Breast epithelium (tissue), 3 donors: Measurements from ENCODE around the gene DPH1.

Experiments
- CTCF ChIP-seq, 3 donors: fragments of 450-650 bp; IDR thresholded peaks; one replicate each; pipeline ENCODE4 v1.5.1; 2016 to 2017; ENCODE audit warnings: antibody characterized with exemption in 3 of 3, mild to moderate bottlenecking in 3 of 3, moderate library complexity in 3 of 3
- POLR2A ChIP-seq: fragments of 450-650 bp; IDR thresholded peaks from one replicate; pipeline ENCODE4 v1.6.1; 2016; ENCODE audit warnings: antibody characterized with exemption, mild to moderate bottlenecking, moderate library complexity

GRCh38 chr17:2028737-2029136 is 1.2 kb upstream of the DPH1 start:
- no peak for TF ChIP-seq POLR2A
- no peak for TF ChIP-seq CTCF (IDR thresholded peaks at IDR 0.05)
